GF-D8 (cell line): ENCODE measurements around the gene KLF16.
A peak's percentile ranks its signal among the peaks of the same experiment; 100 is the strongest.
"Not testable (repeated sequence)": the region's sequence is repeated elsewhere in the genome, so short reads cannot be mapped to it uniquely, and the experiment has no call there.

Source experiments
- DNase-seq: peaks from one replicate; lab custom pipeline; 2025; lab: John Stamatoyannopoulos, UW

KLF16 gene

DNA sequence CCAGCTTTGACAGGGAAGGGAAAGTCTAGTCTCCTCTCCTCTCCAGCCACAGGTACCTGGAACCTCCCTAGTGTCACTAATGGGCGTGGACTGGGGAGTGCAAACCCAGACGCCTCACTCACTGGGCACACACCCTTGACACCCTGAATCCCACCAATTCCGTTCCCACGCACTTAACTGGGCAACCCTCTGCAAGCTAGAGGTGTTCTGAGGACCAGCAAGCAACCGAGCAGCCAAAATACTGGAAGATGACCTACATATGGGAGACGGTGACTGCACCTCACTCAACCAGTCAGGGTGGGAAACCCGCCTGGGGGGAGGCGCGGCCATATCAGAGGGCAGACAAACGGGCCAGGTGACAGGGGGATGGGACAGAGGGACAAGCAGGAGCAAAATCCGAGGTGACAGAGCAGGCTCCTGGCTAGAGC, 20.9 kb upstream of the KLF16 start:
- no peak for DNase-seq

DNA sequence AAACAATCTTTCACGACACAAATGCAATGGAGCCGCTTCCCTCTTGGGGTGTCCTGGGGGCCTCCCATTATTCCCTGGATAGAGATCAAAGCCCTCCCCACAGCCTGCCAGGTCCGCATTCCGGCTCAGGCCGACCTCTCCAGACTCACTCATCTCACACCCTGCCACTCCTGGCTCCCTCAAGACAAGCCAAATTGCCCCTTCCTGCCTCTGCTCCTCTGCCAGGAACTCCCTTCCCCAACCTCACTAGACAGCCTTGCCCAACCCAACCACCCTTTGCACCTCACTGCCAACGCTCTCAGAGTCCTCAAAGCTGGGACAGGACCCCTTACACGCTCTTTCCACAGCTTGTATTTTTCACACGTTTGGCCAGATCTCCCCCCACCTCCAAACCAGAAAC, 20.4 kb upstream of the KLF16 start:
- DNase-seq: no peak

DNA sequence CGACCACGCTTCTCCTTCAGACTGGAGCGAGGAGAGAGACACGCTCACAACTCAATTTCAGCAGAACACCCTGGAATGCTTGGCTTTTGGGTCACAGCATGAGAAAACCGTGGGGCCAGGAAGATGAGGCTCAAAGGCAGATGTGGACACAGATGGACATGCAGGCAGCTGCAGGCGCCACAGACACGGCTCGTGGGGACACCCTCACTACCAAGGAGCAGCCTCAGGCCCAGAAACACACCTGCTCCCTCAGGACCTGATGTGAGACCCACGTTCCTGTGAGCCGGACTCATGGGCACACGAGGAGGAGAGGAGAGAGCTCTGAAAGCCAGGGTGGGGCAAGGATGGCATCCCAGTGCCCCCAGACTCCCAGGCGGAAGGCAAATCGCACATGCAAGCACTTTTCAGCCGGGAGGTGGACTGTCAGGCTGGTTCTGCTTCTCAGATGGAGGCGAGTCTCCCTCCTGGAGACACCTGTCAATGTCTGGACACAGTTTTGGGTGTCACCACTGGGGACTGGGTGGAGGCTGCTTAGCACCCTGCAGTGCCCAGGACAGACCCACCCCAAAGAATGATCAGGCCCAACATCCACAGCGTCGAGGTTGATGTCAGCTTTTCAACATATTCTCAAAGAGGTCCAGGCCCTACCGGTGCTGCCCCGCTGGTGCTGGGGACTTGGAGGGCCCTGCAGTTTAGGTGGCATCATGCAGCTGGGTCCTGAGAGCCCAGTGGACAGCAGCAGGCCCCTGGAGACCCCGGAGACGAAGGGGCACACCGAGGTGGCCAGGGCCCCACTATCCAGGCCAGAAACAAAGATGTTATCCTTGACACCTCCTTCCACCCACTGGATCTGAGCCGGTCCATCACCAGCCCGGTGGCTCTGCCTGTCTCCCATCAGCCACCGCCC, 19.7 kb upstream of the KLF16 start:
- no peak for DNase-seq

DNA sequence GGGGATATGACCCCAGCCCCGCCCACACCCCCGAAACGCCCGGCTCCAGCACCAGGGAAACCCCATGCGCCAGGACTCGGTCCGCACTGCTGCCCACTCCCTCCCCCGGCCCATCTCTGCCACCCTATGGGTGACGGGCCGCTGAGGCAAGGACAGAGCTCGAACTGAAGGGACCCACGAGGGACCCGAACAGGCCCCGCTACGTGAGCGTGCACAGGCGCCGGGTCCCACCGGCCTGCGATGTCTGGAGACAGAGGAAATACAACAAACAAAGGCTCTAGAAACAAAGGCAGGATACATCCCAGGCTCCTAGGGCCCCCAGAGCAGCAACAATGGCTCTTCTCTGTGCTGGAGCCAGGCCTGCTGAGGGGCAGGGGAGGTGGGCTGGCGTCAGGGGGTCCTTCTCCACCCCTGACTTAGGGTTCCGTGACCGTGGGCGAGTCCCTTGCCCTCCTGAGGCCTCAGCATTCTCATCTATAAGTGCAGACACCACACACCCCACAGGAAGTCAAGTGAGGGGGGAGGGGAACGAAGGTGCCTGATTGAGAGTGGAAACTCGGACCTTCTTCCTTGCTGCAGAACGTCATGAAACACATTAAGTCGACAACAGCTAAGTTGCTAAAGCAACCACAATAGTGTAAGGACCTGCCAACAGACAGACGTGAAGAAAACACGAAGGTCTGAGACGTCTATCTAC, 18.9 kb upstream of the KLF16 start:
- no peak for DNase-seq

DNA sequence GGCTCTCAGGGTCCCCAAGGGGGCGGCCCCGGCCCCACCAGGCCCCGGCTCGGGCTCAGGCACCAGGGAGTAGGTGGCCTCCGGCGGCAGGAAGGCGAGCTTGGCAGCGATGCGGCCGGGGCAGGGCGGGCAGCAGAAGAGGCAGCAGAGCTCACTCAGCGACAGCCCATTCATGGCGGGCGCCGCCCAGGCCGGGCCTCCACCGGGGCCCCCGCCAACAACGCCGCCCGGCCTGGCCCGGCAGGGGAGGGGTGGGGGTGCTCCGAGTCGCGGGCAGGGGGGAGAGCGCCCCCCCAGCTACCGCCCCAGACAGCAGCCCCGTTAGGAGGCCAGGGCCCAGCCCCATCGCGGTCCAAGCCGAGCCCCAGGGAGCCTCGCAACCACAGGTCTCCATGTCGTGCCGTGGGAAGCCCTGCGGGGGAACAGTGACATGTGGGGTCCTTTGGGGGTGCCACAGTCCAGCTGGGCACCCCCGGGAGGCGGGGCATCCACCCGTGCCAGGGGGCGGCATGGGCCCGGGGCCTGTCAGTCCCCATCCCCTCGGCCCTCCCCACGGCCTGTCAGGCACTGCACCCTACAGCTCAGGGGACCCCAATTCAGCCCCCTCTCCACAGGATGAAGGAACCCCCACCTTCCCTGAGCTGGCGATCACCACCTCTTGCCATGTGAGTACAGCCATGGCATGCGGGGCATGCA, 18.2 kb upstream of the KLF16 start:
- DNase-seq: not testable (repeated sequence)

DNA sequence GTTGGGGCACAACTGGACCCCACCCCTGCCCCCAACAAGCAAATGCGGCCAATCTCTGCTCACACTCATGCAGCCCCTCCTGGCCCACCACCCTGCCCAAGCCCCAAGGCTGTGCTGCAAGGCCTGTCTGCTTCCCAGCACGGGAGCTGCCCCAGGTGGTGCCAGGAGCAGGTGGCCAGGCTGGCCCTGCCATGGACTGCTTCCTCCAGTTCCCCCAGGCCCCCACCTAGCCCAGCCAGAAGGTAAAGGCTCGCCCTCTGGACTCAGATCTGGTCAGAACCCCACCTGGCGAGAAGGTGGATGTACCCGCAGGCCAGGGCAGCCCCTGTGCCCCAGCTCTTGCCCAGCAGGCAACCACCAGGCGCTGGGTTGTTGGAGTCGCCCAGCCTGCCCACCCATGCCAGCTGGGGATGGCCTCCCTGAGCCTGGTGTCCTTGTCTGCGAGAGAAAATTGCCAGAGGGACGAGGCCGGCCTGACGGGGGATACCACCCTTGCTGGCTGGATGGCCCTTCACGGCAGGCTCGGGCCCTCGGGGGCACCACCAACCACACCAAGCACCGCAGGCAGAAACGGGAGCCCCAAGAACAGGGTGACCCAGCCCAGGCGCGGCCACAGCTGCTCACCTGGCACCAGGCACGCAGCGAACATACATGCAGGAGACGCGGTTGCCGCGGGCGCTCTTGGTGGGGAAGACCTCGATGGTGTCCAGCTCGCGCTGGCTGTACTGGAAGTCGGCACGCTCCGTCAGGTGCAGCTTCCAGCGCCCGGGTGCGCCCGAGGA, 17.4 kb upstream of the KLF16 start:
- DNase-seq: no peak

DNA sequence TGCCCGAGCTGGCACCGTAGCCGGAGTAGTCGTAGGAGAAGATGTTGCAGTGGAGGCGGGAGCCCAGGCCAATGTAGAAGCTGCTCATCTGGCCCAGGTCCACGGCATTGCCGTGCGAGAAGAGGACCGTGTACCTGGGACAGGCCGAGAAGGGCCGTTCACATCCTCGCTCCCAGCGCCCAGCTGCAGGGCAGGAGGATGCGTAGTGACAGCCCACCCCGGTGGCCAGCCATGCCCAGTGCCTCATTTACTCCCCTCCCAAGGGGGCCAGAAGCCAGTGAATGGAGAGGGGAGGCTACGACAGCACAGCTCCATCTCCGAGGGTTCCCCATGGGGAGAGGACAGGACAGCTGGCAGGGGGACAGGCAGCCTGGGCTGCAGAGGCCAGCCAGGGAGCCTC, 16.6 kb upstream of the KLF16 start:
- DNase-seq: not testable (repeated sequence)

DNA sequence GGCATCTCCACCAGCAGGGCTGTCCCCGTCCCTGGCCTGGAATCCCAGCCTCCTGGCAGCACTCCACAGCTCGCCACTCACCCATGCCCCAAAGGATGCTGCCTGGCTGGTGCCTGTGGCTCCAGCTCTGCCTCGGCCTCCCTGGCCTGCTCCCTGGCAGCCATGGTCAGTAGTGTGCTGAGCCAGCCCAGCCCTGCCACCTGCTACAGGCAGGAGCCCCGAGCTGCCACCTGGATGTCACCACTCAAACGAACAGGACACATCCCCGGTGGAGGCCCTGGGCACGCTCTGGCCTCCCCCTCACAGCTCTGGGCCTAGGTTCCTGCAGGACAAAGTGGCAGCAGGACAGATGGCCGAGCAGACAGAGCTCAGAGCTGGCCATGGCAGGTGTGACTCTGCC, 15.2 kb upstream of the KLF16 start:
- DNase-seq: not testable (repeated sequence)

DNA sequence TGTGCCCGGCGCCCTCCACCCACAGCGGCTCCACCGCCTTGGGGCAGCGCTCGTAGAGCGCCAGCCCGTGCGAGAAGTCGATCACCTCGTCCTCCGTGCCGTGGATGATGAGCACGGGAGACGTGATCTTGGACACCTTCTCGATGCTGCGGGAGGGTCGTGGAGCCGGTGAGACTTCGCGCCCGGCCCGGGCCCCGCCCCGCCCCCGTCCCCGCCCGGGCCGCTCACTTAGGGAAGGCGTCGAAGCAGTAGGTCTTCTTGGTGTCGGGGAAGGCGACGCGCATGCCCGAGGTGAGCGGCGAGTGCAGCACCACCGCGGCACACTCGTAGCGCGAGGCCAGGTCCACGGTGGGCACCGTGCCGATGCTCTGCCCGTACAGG, 13.9 kb upstream of the KLF16 start:
- DNase-seq: not testable (repeated sequence)

DNA sequence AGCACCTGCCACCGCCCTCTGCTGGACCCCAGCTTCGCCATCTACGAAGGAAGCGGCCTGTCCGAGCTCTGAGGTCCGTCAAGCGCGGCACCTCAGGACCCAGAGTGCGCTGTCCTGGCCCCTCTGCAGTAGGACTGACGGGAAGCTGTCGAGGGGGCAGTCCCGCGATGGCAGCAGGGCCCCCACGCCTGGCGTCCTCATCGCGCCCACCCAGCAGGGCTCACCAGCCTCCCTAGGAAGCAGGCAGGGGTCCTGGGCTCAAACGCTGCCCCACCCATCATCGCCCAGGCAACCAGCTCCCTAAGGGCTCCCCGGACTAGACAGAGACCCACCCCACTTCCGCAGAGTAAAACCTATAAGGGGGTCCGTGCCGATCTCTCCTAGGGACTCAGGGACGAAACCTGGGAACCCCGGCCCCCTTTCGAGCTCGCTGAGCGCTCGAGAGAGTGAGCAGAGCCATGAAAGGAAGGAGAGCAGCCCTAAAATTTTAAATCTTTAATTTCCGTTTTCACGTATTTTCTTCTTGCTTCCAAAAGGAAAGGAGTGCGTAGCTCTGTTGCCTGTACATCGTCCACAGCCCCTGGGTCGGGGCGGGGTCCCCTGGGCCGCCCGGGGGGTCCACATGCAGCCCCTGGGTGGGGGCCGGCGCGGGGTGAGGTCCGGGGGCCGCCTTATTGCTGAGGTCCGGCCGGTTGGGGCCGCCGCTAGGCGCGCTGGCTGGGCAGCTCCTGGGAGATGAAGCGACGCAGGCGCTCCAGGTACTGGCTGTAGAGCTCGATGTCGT, 13.3 kb upstream of the KLF16 start:
- DNase-seq: not testable (repeated sequence)

DNA sequence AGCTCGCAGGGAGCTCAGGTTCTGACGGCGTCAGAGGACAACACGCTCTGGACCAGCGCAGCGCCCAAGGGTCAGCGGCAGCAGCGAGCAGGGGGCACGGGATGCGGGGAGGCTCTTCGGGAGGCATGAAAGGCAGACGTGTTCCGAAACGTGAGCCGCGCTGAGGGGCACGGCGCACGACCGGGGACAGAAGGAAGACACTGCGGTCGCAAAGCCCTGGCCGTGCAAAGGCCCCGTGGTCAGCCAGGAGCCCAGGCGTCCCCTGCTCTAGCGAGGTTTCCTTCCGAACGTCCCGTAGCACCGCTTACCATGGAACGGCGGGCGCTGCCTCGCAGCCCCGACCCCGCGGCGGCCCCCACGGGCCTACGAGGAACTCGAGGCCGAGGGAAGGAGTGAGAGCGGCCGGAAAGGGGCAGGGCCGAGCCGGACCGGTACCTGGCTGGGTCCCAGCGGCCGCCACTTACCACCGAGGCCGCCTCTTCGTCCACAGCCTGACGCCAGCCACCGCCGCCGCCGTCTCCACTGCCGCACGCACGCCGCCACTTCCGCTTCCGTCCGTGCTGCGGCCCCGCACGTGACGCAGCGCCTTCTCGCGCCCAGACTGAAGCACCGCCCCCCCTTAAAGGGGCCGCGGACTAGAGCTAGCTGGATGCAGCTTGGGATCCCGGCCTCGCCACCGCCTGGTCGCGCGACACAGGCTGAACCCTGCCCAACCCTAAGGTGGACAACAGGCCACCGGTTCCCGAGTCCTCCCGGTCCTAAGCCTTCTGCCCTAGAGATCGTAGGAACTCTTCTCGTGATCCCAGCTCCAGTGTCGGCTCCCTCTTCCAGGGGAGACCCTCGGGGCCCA, 12.5 kb upstream of the KLF16 start:
- DNase-seq: peak; percentile 53

DNA sequence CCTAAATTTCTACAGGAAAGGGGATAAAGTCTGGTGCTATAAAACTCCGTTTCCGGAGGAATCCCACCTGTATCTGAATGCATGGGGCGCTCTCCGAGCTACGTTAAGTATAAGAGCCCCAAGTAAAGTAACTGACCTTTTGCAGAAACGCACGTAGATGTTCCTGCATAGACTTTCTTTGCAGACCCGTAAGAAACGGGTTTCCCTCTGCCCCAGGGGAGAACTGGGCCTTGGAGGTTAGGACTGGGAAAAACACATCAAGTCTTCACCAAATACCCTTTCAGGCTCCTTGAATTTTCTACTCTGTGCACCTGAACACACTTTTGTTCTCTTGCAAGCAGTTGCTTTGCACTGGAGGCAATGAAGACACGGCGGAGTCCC, 11.9 kb upstream of the KLF16 start:
- not testable (repeated sequence) for DNase-seq

DNA sequence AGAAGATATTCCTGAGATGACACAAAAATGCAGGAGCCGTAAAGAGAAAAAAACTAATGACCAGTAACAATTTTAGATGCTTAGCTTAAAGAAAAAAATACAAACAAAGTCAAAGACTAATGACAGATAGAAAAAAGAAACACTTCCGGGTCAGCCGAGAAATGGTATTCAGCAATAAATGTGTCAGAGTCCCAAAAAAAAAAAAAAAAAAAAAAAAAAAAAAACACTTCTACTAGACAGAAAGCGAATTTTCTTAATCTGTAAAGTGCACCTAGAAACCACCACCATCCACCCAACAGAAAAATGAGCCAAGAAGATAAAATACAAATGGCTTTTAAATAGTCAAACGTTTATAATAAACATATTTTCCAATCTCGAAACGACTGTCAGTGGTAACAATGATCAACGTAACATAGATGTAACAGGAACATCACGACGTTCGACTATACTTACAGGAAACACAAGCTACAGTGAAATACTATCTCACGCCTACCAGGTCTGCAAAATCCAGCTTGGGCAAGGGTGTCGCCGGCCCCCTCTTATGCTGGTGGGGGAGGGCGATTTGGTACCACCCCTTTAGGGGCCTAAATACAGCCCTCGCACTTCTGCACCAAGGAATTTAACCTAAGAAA, 11.3 kb upstream of the KLF16 start:
- DNase-seq: peak; percentile 28

DNA sequence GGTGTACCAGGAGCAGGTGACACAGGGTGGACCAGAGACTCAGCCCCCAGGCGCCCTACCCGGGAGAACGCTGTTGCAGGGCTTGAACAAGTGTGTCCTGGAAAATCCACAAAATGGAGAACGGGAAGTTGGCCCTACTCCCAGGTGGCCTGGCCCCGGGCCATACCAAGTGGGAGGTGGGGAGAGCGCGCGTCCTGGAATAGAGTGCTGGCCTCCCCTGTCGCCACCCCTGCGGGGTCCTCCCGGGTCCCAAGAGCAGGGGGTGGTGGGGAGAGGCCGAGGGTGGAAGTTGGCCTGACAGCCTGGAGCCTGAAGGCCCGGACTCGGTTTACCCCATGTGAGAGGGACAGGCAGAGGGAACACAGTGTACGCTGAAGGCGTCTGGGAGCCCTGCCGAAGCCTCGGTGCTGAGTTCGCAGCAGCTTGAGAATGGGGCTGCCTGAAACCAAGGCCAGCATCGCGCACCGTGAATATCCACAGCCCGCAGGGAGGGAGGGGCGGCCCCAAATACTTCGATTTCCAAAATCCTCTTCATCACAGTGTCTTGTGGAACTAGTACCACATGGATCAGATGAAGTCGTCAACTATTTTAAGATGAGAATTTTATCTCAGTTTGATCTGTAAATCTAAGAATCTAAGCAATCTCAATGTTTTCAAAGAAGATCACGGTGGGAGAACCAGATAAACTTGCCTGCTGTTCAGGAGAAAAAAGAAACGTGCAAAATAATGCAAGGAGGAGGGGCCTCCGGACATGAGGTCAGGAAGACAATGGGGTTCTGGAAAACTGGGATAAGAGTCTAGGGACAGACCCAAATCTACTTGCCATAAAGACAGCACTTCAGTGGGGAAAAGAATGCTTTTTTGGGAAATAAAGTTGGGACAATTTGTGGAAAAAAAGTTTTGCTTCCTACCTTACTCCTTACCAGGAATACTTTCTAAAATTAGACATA, 10.4 kb upstream of the KLF16 start:
- no peak for DNase-seq

DNA sequence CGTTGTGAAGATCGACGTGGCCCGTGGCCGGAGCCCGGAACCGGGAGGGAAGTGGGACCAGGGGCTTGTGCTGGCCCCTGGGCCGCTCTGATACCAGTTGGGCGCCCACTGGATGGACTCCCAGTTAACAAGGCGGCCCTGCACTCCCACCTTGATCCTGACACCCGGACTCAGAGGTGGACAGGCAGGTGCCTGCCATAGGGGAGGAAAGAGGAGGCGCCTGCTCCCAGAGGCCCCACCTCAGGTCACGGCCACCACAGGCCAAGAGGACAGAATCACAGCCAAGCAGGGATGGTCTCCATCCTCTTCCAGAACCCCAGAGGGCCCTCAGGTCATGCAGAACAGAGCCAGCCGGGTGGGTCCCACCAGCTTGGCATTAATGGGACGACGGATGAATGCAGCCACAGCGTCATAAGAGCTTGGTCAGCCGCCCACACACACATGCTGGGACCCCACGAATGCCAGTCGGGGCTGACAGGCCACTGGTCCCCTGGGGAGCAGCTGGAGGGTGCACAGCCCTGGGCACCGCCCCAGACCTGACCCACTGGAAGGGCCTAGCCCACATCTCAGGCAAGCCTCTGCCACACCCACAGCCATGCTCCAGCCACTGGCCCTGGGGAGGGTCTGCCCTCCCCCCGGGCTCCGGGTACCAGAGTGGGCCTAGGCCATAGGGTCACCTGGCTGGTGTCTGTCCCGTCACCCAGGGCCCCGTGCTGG, 9.6 kb upstream of the KLF16 start:
- no peak for DNase-seq

DNA sequence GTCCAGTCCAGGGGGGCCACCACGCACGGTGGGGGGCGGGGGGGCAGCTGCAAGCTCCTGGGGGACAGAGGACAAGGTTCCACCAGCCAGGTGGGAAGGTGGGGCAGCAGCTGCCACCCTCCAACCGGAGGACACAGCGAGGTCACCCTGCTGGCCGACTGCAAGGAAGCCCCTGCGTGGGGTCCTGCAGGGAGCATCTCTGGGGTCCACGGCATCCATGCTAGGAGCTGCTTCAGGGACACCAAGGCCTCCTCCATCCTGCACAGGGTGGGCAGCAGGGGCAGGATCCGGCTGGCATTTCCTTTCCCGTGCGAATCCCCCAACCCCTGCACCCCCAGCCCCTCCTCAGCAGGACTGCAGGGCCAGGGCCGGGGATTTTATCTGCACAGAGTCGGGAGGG, 8.3 kb upstream of the KLF16 start:
- no peak for DNase-seq

DNA sequence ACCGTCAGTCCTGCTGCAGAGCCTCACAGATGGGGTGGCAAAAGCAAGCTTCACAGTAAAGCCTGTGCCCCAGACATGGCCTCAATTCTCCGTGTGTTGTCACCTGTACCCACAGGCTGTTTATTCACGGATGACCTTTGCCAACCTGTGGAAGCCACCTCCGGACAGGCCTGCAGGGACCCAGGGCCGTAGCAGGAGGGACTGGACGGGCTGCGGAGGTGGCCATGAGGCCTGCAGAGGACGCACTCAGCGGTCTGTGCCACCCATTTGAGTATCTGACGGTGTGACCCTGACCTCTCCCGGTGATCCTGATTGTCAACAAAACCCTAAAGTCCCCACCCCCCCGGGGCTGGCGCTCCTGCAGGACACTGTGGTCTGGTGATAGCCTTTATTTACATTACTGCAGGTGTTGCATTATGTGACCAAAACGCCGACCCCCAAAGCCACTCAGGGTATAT, 7.8 kb upstream of the KLF16 start:
- DNase-seq: no peak

DNA sequence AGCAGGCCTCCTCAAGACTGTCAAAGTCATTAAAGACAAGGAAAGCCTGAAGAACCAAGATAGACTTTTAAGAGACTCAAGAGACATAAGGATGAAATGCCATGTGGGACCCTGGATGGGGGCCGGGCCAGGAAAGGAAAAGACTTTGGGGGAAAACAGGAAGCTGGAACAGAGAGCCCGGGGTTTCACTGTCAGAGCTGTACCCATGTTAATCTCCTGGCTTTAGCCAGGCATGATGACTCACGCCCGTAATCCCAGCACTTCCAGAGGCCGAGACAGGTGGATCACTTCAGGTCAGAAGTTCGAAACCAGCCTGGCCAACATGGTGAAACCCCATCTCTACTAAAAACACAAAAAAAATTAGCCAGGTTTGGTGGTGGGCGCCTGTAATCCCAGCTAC, 5.6 kb upstream of the KLF16 start:
- no peak for DNase-seq
